Natural killer cell (primary cell): ENCODE data around the gene PLEKHG1. TPM values are rescaled to one million over a fixed set of nuclear protein-coding genes. Genes with fewer than 3 reads are reported as not detected.

Experiments
- ATAC-seq, 3 donors: fragments of 150-1000 bp in 2 of 3; fragments of 200-7000 bp in 1 of 3; cut with Tn5 transposase; 1 replicate in 1 of 3; 2 replicates in 2 of 3; pipeline ENCODE4 v1.10.0; 2021; ENCODE audit warnings: mild to moderate bottlenecking in 2 of 3, moderate library complexity in 2 of 3
- DNase-seq, 2 donors: peaks; one replicate each; pipeline versions ENCODE4 v3.0.0 to v3.0.0-alpha.2; 2013 to 2021; ENCODE audit warnings: mixed read lengths in 1 of 2
- H3K27ac ChIP-seq: one replicate; pipeline ENCODE4 v1.5.1; 2013; ENCODE audit warnings: mild to moderate bottlenecking, low read length
- H3K27me3 ChIP-seq: one replicate; pipeline ENCODE4 v1.6.1; 2013; ENCODE audit warnings: low read length; ENCODE audit not compliant: control insufficient read depth, insufficient read depth
- H3K36me3 ChIP-seq: one replicate; pipeline ENCODE4 v1.6.1; 2013; ENCODE audit warnings: low read length; ENCODE audit not compliant: control insufficient read depth, insufficient read depth
- H3K4me1 ChIP-seq: one replicate; pipeline ENCODE4 v1.6.1; 2013; ENCODE audit warnings: low read length; ENCODE audit not compliant: control insufficient read depth, insufficient read depth
- H3K4me3 ChIP-seq: one replicate; pipeline ENCODE4 v1.5.1; 2013; ENCODE audit warnings: low read length
- H3K9me3 ChIP-seq: one replicate; pipeline ENCODE4 v1.6.1; 2013; ENCODE audit warnings: low read length; ENCODE audit not compliant: control insufficient read depth, insufficient read depth
- H3K27ac Mint-ChIP-seq, 2 donors: one replicate each; pipeline ENCODE4 v1.8.0; 2022; ENCODE audit warnings: mild to moderate bottlenecking in 2 of 2, mixed read lengths in 2 of 2, moderate library complexity in 1 of 2
- H3K27me3 Mint-ChIP-seq, 2 donors: one replicate each; pipeline ENCODE4 v1.8.0; 2022; ENCODE audit warnings: low read depth in 2 of 2, mixed read lengths in 2 of 2
- H3K36me3 Mint-ChIP-seq: one replicate; pipeline ENCODE4 v1.8.0; 2022; ENCODE audit warnings: mixed read lengths
- H3K4me1 Mint-ChIP-seq, 2 donors: one replicate each; pipeline ENCODE4 v1.8.0; 2022; ENCODE audit warnings: mixed read lengths in 2 of 2
- H3K4me3 Mint-ChIP-seq: one replicate; pipeline ENCODE4 v1.8.0; 2022; ENCODE audit warnings: mild to moderate bottlenecking, moderate library complexity, mixed read lengths
- H3K9me3 Mint-ChIP-seq, 2 donors: one replicate each; pipeline ENCODE4 v1.8.0; 2022; ENCODE audit warnings: mixed read lengths in 2 of 2
- CTCF ChIP-seq: fragments of 200-600 bp; IDR thresholded peaks from one replicate; pipeline ENCODE4 v1.8.0; 2022; ENCODE audit warnings: antibody characterized with exemption
- WGBS: methylation state at CpG from one replicate; pipeline ENCODE4 v1.1.7; 2013; ENCODE audit warnings: missing lambda C conversion rate; ENCODE audit not compliant: insufficient coverage; 5-methylcytosine and 5-hydroxymethylcytosine counted together
- intact Hi-C: fragments of 100-400 bp; cut with micrococcal nuclease; formaldehyde crosslinking; loops from one replicate; pipeline ENCODE4 v1.14.2; 2022
- total RNA-seq, 4 donors: library from RNA; stranded (reverse); fragments of 120-200 nt in 1 of 4; gene quantifications; one replicate each; pipeline versions ENCODE4 v1.2.3 to v1.2.4, GENCODE V29; 2013 to 2022

Gene PLEKHG1
- total RNA-seq, 3 donors from 2014 or later (not counting 1 experiment from before 2014, with no cell fraction given) = 0.29 to 1.4 (median 0.54) TPM

GRCh38 chr6:150601439-150601838, 1.8 kb downstream of the PLEKHG1 start:
- WGBS = 87% methylated on average over 4 of the region's 4 CpGs
- no peak overlapping the region for H3K27ac ChIP-seq
- ATAC-seq (no peak), DNase-seq (no peak)
- H3K36me3 ChIP-seq = no peaks in the 10 kb centered on the region
- H3K9me3 ChIP-seq = no peaks in the 10 kb centered on the region
- H3K27me3 Mint-ChIP-seq = peaks cover 54 to 72% of the 10 kb centered on the region in 2 donors
- H3K27ac Mint-ChIP-seq = no peak overlapping the region
- no peaks in the 10 kb centered on the region for H3K9me3 Mint-ChIP-seq
- no peak overlapping the region for H3K4me3 ChIP-seq
- H3K4me1 ChIP-seq = peaks cover 12% of the 10 kb centered on the region
- H3K4me3 Mint-ChIP-seq = peak overlapping the region; percentile 21
- H3K36me3 Mint-ChIP-seq = no peaks in the 10 kb centered on the region
- peaks cover 13 to 16% of the 10 kb centered on the region in 2 donors for H3K4me1 Mint-ChIP-seq
- intact Hi-C loops = no loop called here
- TF ChIP-seq CTCF = no peak
- H3K27me3 ChIP-seq = peaks cover 12% of the 10 kb centered on the region

GRCh38 chr6:150603176-150603575, 3.5 kb downstream of the PLEKHG1 start:
- Mint-ChIP-seq H3K27me3 (peaks cover 52 to 68% of the 10 kb centered on the region in 2 donors), H3K27ac (no peak overlapping the region), H3K4me3 (no peak overlapping the region), H3K4me1 (peaks cover 13 to 16% of the 10 kb centered on the region in 2 donors), H3K9me3 (no peaks in the 10 kb centered on the region), H3K36me3 (no peaks in the 10 kb centered on the region)
- ATAC-seq (no peak), DNase-seq (no peak)
- no peak for TF ChIP-seq CTCF
- Histone ChIP-seq H3K27me3 (peaks cover 12% of the 10 kb centered on the region), H3K9me3 (no peaks in the 10 kb centered on the region), H3K4me3 (no peak overlapping the region), H3K27ac (no peak overlapping the region), H3K36me3 (no peaks in the 10 kb centered on the region), H3K4me1 (peaks cover 12% of the 10 kb centered on the region)
- intact Hi-C loops = no loop called here
- WGBS = 92% methylated on average over 4 of the region's 4 CpGs

- H3K36me3 ChIP-seq = no peaks in the 10 kb centered on the region
- TF ChIP-seq CTCF = no peak
- no peak overlapping the region for H3K4me3 ChIP-seq
- ATAC-seq = no peak
- intact Hi-C loops = no loop called here
- no peak overlapping the region for H3K27ac Mint-ChIP-seq
- H3K4me3 Mint-ChIP-seq = no peak overlapping the region
- no peak overlapping the region for H3K27ac ChIP-seq
- no peak for DNase-seq
- H3K9me3 ChIP-seq = no peaks in the 10 kb centered on the region
- H3K36me3 Mint-ChIP-seq = no peaks in the 10 kb centered on the region
- 94% methylated on average over 6 of the region's 6 CpGs for WGBS
- H3K4me1 ChIP-seq = peaks cover 12% of the 10 kb centered on the region
- H3K4me1 Mint-ChIP-seq = peaks cover 6 to 9% of the 10 kb centered on the region in 2 donors
- H3K9me3 Mint-ChIP-seq = no peaks in the 10 kb centered on the region
- H3K27me3 Mint-ChIP-seq = peaks cover 47 to 68% of the 10 kb centered on the region in 2 donors
- H3K27me3 ChIP-seq = peaks cover 6% of the 10 kb centered on the region
Measured at GRCh38 chr6:150604467-150604866, 4.8 kb downstream of the PLEKHG1 start.

- Mint-ChIP-seq H3K4me1 (peaks cover 5 to 7% of the 10 kb centered on the region in 2 donors), H3K4me3 (no peak overlapping the region), H3K27me3 (peaks cover 48 to 69% of the 10 kb centered on the region in 2 donors), H3K9me3 (no peaks in the 10 kb centered on the region), H3K36me3 (no peaks in the 10 kb centered on the region), H3K27ac (no peak overlapping the region)
- H3K27me3 ChIP-seq = peaks cover 6% of the 10 kb centered on the region
- DNase-seq (no peak), ATAC-seq (no peak)
- H3K27ac ChIP-seq = no peak overlapping the region
- peaks cover 10% of the 10 kb centered on the region for H3K4me1 ChIP-seq
- no peak overlapping the region for H3K4me3 ChIP-seq
- 93% methylated on average over 3 of the region's 3 CpGs for WGBS
- no peaks in the 10 kb centered on the region for H3K36me3 ChIP-seq
- no peaks in the 10 kb centered on the region for H3K9me3 ChIP-seq
- intact Hi-C loops = no loop called here
- no peak for TF ChIP-seq CTCF
Measured at GRCh38 chr6:150605333-150605732, 5.6 kb downstream of the PLEKHG1 start.
